ENCODE results near the gene MME. TPM values are rescaled to one million over a fixed set of nuclear protein-coding genes. Genes with fewer than 3 reads are reported as not detected.

MME gene
- total RNA-seq, 1 experiment from 2014 or later, result 23.9 TPM

DNA sequence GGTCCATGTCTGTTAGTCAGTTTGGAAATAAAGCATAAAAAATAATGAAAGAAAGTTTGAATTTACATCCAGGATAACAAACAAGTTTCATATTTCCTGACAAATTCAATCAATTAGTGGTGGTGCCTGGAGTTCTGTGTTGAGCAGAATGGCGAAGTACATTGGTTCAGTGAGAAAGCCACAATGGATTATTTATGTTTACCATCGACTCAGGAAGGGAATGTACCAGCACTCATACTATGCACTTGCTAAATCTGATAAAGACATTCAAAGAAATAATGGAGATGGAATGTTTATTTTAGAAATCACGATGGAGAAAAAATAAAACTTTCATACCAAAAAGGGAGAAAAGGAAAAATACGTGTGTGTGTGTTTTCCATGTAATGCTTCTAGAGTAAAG, 45.3 kb upstream of the MME start:
- Mint-ChIP-seq H3K27ac (no peak overlapping the region), H3K9me3 (peaks cover 2% of the 10 kb centered on the region), H3K27me3 (ENCODE audit: low read depth) (no peaks in the 10 kb centered on the region), H3K4me3 (no peak overlapping the region), H3K4me1 (peaks cover 25% of the 10 kb centered on the region), H3K36me3 (peaks cover 2% of the 10 kb centered on the region)
- POLR2A ChIA-PET, result no interaction called here
- DNase-seq (ENCODE audit: low spot score), result no peak
- TF ChIP-seq RORB (CRISPR knock-in tag; IDR thresholded peaks at IDR 0.05) (no peak), ATF1 (CRISPR knock-in tag; IDR thresholded peaks at IDR 0.05) (no peak)
- TF ChIP-seq, protein P1, sequence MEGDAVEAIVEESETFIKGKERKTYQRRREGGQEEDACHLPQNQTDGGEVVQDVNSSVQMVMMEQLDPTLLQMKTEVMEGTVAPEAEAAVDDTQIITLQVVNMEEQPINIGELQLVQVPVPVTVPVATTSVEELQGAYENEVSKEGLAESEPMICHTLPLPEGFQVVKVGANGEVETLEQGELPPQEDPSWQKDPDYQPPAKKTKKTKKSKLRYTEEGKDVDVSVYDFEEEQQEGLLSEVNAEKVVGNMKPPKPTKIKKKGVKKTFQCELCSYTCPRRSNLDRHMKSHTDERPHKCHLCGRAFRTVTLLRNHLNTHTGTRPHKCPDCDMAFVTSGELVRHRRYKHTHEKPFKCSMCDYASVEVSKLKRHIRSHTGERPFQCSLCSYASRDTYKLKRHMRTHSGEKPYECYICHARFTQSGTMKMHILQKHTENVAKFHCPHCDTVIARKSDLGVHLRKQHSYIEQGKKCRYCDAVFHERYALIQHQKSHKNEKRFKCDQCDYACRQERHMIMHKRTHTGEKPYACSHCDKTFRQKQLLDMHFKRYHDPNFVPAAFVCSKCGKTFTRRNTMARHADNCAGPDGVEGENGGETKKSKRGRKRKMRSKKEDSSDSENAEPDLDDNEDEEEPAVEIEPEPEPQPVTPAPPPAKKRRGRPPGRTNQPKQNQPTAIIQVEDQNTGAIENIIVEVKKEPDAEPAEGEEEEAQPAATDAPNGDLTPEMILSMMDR (IDR thresholded peaks at IDR 0.05), result no peak
- CTCF ChIA-PET, result no interaction called here
- ATAC-seq, result no peak

GRCh38 chr3:155035553-155035952, 44.6 kb upstream of the MME start:
- H3K27me3 Mint-ChIP-seq (ENCODE audit: low read depth), result no peaks in the 10 kb centered on the region
- no peak overlapping the region for H3K4me3 Mint-ChIP-seq
- ChIA-PET POLR2A (no interaction called here), CTCF (no interaction called here)
- DNase-seq (ENCODE audit: low spot score) (no peak), ATAC-seq (no peak)
- no peaks in the 10 kb centered on the region for H3K36me3 Mint-ChIP-seq
- H3K27ac Mint-ChIP-seq, result no peak overlapping the region
- peaks cover 19% of the 10 kb centered on the region for H3K4me1 Mint-ChIP-seq
- H3K9me3 Mint-ChIP-seq, result no peaks in the 10 kb centered on the region
- TF ChIP-seq ZNF532 (CRISPR knock-in tag; IDR thresholded peaks at IDR 0.05; ENCODE audit: borderline replicate concordance), result no peak
- TF ChIP-seq ZNF671 (CRISPR knock-in tag; IDR thresholded peaks at IDR 0.05), result no peak
- no peak for TF ChIP-seq NFYB (CRISPR knock-in tag; conservative IDR thresholded peaks at IDR 0.05; ENCODE audit: low read depth)
- no peak for TF ChIP-seq ETV6 (CRISPR knock-in tag; IDR thresholded peaks at IDR 0.05)
- no peak for TF ChIP-seq AR (CRISPR knock-in tag; IDR thresholded peaks at IDR 0.05)
- TF ChIP-seq, protein P2, sequence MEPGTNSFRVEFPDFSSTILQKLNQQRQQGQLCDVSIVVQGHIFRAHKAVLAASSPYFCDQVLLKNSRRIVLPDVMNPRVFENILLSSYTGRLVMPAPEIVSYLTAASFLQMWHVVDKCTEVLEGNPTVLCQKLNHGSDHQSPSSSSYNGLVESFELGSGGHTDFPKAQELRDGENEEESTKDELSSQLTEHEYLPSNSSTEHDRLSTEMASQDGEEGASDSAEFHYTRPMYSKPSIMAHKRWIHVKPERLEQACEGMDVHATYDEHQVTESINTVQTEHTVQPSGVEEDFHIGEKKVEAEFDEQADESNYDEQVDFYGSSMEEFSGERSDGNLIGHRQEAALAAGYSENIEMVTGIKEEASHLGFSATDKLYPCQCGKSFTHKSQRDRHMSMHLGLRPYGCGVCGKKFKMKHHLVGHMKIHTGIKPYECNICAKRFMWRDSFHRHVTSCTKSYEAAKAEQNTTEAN (CRISPR knock-in tag; IDR thresholded peaks at IDR 0.05), result no peak
- TF ChIP-seq NFATC4 (CRISPR knock-in tag; IDR thresholded peaks at IDR 0.05), result no peak
- TF ChIP-seq ZNF121 (CRISPR knock-in tag; IDR thresholded peaks at IDR 0.05), result no peak
- TF ChIP-seq, protein P3, sequence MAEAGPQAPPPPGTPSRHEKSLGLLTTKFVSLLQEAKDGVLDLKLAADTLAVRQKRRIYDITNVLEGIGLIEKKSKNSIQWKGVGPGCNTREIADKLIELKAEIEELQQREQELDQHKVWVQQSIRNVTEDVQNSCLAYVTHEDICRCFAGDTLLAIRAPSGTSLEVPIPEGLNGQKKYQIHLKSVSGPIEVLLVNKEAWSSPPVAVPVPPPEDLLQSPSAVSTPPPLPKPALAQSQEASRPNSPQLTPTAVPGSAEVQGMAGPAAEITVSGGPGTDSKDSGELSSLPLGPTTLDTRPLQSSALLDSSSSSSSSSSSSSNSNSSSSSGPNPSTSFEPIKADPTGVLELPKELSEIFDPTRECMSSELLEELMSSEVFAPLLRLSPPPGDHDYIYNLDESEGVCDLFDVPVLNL (CRISPR knock-in tag; IDR thresholded peaks at IDR 0.05; ENCODE audit: borderline replicate concordance, low read depth), result no peak
- no peak for TF ChIP-seq CREB1 (CRISPR knock-in tag; IDR thresholded peaks at IDR 0.05)
- no peak for TF ChIP-seq TCF7 (CRISPR knock-in tag; IDR thresholded peaks at IDR 0.05; ENCODE audit: low read depth)
- TF ChIP-seq SOX15 (CRISPR knock-in tag; IDR thresholded peaks at IDR 0.05), result no peak
- TF ChIP-seq, protein P4, sequence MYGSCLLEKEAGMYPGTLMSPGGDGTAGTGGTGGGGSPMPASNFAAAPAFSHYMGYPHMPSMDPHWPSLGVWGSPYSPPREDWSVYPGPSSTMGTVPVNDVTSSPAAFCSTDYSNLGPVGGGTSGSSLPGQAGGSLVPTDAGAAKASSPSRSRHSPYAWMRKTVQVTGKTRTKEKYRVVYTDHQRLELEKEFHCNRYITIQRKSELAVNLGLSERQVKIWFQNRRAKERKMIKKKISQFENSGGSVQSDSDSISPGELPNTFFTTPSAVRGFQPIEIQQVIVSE (CRISPR knock-in tag; IDR thresholded peaks at IDR 0.05; ENCODE audit: borderline replicate concordance), result no peak
- TF ChIP-seq ERG (CRISPR knock-in tag; IDR thresholded peaks at IDR 0.05), result no peak
- no peak for TF ChIP-seq ZNF219 (CRISPR knock-in tag; IDR thresholded peaks at IDR 0.05; ENCODE audit: borderline replicate concordance)
- TF ChIP-seq, protein P5, sequence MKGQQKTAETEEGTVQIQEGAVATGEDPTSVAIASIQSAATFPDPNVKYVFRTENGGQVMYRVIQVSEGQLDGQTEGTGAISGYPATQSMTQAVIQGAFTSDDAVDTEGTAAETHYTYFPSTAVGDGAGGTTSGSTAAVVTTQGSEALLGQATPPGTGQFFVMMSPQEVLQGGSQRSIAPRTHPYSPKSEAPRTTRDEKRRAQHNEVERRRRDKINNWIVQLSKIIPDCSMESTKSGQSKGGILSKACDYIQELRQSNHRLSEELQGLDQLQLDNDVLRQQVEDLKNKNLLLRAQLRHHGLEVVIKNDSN (CRISPR knock-in tag; IDR thresholded peaks at IDR 0.05), result no peak
- TF ChIP-seq FOXP1 (CRISPR knock-in tag; IDR thresholded peaks at IDR 0.05; ENCODE audit: borderline replicate concordance), result no peak

Measured in WTC11 (cell line).